Lung microvascular endothelial cell (primary cell): ENCODE data around the gene MC2R. TPM values are rescaled to one million over a fixed set of nuclear protein-coding genes. Genes with fewer than 3 reads are reported as not detected.
"Not testable (repeated sequence)": the region's sequence is repeated elsewhere in the genome, so short reads cannot be mapped to it uniquely, and the experiment has no call there.

Source experiments
- DNase-seq, 2 donors: peaks; one replicate each; pipeline versions ENCODE4 v3.0.0 to v3.0.0-alpha.2; 2010; ENCODE audit warnings: low read depth in 2 of 2
- total RNA-seq: library from RNA; depleted of rRNA; stranded (reverse); fragments of >200 nt; gene quantifications from 2 replicates; pipeline ENCODE4 v1.2.1, GENCODE V29; 2014

MC2R gene
- total RNA-seq, 1 donor from 2014 or later = not detected

DNA sequence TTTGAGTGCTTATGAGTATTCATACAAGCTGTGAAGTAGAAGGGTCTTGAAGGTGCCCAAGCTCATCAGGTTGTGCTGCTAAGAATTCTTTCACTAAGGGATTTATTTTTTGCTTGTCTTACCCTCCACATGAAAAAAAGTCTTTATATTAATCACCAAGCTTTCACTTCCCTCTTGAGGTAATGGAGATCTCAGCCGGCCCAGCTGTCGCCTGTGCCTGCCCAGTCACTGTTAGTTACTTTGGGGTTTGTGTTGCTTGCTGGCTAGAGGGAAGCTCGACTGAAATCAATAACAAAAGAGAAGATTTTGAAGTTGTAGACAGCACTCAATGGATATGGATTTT is 21.9 kb downstream of the MC2R start:
- DNase-seq = no peak

DNA sequence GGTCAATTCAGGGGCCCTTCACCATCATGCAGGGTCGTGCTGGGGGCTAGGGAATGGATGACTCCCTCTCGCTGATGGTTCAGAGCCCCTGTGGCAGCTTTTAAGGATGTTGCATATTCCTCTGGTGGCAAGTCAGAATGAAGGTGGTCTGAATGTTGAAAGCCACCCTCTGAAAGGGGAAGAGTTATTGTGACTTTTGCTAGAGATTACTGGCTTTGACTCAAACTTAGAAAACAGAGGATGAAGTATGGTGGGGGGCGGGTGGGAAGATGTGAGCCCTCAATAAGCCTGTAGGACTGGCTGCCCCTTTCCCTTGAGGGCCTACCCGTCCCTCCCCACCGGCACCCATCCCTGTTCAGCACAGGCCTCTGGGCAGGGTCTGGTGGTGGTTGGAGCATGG is 23.2 kb downstream of the MC2R start:
- DNase-seq = no peak

DNA sequence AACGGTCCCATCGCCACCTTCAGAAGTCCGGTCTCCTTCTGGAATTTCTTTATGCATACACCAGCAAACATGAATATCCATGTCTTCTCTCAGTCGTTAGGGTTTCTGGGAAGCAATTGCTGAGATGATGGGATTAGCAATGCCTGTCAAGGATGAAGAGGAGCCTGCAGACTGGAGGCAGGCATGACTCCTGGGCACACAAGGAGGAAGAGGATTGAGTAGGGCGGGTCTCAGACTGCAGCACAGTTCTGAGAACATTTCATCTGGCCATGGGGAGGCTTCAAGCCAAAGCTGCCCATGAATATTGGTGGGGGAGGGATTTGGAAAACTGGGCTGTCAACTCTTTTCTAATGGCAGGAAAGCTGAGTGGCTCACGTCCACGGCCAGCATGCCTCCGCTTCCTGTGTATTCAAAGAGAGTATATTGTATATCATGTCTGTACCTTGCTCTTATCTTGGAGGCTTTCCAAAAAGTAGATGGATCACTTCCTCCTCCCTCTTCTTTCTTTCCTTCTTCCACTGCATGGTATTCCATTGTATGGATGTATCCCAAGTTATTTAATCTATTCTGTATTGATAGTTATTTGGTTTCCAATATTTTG is 24.5 kb downstream of the MC2R start:
- DNase-seq = peak in 1 of 2 donors; percentile 26

DNA sequence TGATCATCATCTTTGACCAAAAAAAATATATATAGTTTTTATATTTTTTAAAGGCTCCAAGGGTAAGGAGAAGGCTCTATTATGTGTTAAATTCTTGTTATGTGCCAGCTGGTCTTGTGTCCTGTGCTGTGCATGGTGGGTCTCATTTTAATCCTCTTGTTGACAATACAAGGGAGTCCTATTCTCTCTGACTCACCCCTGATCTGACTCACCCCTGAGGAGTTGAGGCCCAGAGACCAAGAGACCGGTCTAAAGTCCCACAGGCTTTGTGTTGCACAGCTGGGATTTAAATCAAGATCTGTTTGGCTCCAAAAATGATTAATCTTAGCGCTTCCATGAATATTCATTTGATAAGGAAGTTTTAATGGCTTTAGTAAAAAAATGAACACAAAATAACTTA is 25.7 kb downstream of the MC2R start:
- DNase-seq = no peak

DNA sequence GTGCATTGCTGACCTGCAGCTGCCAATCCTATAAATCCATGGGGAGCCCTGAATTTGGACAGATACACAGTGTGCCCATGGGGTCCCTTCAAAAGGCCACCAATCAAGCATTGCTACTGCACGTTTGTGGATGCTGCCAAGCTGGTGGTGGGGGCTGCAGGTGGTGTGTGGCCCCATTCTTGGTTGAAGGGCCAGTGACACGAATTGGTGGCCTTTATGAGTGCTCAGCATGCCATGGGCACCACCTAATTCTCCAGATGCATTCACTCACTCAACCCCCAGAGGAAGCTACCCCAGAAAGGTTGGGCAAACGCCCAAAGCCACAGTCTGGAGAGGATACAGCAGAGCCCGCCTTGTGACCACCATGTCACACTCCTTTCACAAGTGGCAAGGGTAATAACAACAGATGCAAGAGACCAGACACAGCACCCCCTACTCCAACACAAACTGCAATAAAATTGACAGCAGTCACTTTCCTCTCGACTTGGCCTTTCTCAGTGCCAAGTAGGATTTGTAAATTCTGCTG is 27.1 kb downstream of the MC2R start:
- DNase-seq = no peak

DNA sequence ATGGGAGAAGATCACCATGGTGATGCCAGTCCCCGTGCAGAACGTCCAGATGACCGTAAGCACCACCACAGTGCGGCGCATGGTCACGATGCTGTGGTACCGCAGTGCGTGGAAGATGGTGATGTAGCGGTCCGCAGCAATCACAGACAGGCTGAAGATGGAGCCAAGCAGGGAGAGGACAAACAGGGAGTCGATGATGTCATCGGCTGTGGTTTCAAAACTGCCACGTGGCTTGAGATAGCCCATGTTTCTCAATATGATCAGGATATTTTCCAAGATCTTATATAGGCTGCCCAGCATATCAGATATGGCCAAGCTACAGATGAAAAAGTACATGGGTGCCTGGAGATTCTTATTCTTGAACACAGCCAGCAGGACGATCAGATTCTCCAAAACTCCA is 30.3 kb downstream of the MC2R start:
- DNase-seq = no peak

DNA sequence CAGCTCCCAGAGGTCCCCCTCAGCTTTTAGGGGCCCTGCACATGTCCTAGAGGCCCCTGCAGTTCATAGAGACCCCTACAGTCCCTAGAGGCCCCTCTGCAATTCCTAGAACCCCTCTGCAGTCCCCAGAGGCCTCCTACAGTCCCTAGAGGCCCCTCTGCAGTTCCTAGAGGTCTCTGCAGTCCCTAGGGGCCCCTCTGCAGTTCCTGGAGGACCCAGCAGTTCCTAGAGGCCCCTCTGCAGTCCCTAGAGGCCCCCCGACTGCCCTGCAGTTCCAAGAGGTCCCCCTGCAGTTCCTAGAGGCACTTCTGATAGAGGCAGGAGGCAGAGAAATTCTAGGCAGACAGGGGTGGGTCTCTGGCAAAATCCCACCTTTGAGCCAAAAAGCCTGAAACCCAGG is 35.4 kb downstream of the MC2R start:
- DNase-seq = no peak

DNA sequence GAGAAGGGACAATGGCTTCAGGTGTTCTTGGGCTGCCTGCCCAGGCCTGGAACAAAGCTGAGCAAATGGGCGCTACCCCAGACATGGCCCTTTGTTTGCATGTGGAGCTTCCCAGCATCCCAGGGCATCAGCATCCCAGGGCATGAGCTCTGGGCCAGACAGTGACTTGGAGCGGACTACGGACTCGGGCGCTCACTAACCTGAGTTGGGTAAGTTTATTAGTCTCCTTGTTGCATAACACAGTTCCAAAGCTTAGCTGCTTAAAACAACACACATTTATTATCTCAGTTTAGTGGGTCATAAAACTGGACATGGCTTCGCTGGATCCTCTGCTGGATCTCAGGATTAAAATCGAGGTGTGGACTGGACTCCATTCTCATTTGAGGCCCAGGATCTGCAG is 35.8 kb downstream of the MC2R start:
- DNase-seq = no peak

DNA sequence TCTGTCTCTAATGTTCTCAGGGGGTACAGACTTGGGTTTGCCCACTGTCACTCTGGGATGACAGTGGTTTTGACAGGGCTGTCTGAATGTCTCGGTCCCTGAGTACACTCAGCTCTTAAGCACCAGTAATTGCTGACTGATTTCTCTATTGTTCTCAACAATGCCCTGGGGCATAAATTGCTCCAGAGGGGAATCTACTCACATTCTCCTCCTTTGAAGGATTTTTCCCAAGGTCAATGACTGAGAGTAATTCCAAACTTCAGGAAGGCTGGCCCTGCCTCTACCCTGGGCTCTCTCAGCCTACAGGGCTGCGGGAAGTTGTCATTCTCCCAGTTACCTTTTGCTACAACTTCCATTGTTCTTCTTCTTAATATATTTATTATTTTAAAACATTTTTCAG is 36.5 kb downstream of the MC2R start:
- DNase-seq = no peak

DNA sequence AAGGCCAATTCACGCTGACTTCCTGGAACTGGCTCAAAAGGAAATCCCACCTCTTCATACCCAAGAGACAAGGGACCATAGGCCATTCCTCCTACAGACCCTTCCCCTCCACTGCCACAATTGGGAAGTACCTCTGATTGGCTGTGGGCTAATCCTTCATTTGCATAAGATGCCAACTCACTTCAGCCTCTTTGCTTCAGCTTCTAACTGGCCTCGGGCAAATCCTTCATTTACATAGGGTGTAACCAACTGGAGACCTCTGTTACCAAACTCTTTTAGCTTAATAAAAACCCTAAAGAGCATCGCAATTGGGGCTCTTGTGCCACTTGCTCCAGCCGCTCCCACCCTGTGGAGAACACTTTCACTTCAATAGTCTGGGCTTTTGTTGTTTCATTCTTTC is 38.2 kb downstream of the MC2R start:
- DNase-seq = no peak

DNA sequence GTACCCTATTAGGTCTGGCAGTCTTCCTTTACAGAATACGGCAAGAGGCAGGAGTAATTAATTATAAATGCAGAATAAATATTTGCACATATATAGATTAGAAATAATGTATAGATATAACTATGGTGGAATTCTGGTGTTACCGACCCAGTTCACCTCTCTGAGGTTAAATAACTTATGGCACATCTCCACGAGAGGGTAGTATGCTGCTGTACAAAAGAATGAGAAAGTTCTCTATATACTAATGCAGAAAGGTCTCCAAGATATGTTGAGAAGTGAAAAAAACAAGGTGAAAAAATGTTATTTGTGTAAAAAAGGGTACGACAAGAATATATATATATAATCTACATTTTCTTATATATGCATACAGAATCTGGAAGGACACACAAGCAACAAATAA is 40.8 kb downstream of the MC2R start:
- no peak for DNase-seq

DNA sequence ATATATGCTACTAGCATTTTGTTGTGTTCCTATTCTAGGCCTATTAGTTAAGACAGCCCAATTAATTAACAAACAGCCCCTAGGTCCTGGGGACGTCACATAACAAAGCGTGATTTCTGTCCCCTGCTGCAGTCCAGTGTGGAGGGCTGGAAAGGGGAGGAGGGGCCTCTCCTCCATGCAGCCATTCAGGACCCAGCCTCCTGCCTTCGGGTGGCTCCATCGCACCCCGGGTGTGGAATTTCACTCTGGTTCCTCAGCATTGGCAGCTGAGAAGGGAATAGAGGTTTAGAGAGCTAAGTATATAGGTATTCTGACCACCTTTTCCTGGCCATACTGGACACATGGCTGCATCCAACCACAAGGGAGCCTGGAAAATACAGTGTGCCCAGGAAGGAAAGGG is 42.4 kb downstream of the MC2R start:
- DNase-seq = no peak

DNA sequence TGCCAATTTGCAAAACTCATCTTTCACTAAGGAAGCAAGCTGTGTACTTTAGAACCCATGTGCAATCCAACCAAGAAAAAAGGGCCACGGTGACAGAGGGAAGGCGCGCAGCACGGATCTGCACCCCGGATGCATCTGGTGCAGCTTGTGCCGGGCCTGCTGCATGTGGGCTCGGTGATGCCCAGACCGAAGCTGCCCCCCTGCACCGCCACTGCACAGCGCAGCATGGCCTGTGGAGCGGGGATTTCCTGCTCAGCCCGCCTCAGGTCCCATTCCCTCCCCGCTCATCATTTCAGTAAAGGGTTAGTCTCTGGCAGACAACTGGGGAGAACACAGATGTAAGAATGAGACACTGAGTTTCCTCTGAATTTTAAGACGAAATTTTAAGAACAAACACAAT is 43.0 kb downstream of the MC2R start:
- no peak for DNase-seq

DNA sequence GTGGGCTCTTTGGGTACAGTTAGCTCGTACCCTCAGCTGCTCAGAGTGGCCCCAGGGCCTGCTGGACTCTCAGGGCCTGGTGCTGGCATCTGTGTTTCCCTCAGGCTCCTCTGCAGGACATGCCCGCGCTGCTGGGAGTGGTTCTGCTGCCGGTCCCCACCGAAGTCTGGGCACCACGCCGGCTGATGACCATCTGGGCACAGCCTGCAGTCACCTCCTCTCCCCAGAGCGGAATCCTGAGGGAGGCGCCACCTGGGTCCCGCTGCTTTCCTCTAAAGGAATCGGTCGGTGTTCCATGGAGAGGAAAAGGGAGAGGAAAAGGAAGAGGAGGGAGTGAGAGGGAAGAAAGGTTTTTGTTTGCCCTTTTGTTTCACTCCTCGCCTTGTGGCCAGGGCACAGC is 43.6 kb downstream of the MC2R start:
- DNase-seq = no peak

DNA sequence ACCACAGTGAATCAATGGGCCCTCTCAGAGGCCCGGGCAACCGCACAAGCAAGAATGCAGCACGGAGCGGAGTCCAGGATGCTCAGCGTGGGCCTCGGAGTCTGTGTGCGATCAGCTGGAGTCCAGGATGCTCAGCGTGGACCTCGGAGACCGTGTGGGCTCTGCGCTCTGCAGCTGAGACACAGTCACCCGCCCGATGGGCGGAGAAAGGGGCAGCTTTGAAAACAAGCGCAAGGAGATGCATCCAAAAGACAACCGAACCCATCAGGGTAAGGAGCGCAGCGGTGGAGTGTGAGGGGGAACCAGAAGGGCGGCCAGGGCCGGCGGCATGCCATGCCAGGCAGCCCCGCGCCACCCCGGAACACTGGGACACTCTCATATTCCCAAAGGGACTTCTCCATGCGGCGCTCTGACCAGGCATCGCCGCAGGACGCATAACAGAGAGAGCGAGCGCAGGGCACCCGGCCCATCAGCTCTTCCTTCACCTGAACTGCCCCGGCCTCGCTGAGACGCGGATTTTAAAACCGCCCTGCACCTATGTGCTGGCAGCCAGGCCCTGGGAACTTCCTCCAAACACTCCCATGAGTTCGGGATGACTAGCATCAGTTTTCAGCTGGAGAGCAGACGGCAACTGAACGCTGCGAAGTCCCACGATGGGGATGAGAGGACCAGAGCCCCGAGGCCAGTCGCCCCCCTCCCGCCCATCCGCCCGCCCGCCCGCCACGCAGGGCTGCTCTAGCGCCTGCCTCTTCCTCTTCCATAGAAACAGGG is 46.6 kb downstream of the MC2R start:
- no peak for DNase-seq

DNA sequence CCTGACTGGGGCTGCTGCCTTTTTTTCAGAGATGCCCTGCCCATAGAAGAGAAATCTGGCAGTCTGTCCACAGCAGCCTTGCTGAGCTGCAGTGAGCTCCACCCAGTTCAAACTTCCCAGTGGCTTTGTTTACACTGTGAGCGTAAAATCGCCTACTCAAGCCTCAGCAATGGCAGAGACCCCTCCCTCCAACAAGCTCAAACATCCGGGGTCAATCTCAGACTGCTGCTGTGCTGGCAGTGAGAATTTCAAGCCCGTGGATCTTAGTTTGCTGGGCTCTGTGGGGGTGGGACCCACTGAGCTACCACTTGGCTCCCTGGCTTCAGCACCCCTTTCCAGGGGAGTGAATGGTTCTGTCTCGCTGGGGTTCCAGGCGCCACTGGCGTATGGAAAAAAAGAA is 52.4 kb downstream of the MC2R start:
- DNase-seq = not testable (repeated sequence)

DNA sequence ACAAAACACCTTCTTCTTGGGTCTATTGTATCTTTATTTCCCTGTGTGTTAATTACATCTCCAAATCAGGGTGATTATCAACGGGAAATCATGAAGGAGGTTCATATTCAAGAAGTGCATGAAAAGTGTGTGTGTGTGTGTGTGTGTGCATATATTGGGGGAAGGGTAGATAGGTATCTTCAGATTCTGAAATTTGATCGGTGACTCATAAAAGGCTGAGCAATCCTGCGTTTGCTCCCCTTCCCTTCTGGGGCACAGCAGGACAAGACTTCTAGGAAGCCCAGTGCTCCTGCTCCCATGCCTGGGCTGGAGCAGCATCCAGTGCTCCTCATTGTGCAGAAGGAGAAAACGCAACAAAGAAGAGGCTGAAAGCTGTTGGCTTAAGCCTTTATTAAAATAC is 65.5 kb downstream of the MC2R start:
- no peak for DNase-seq

DNA sequence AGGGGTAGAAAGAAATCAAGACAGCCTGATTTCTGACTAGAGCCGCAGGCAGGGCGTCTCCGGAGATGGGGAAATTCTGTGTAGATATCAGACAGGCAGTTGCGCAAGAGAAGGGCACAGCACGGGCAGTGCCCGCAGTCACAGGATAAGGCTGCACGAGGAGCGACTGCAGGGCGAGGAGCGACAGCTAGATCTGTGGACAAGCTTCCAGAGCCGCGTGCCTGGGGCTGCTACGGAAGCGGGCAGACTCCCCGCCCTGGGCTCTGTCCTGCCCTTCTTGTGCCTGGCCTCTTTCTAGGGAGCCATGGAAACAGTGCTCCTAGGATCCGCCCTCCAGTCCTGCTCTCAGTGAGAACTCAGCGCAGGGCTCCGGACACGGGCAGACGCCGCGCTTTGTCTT is 78.8 kb downstream of the MC2R start:
- no peak for DNase-seq

DNA sequence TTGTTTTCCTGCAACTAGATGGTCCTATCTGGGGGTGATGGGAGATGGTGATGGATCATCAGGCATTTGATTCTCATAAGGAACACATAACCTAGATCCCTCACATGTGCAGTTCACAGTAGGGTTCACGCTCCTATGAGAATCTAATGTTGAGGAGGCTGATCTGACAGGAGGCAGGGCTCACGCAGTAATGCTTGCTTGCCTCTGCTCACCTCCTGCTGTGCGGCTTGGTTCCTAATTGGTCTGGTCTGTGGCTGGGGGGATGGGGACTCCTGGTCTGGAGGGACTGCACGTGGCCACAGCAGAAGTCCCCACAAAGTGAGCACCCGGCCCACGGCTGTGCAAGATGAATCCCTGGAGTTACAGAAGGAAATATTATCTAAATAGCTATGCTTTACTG is 80.1 kb downstream of the MC2R start:
- no peak for DNase-seq

DNA sequence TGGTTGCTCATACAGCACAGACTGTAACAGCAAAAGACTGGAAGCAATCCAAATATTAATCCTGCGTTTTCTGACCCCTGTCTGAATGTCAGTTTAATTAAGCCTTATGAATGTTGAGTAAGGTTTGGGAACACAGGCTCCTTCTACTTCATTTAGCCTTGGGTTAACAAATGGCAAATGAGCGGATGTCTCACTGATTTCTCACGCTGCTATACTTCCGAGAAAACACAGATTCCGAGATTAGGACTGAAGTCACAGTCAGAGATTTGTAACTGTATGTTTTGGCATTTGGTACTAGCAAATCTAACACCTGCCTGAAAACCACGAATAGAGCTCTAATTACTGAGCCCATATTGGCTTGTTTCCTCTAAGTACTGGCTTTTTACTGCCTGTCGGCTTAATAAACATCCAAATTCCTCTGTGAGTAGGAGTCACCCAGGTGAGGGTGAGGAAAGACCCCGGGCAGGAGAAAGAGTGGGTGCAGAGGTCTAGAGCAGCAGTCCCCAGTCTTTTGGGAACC is 80.8 kb downstream of the MC2R start:
- no peak for DNase-seq
